Stomach smooth muscle (tissue), 2 donors: ENCODE measurements around the gene LYL1.

Experiments used
- H3K27ac ChIP-seq: one replicate; pipeline ENCODE4 v1.7.0; 2013; ENCODE audit warnings: mild to moderate bottlenecking, low read length, inconsistent platforms
- H3K27me3 ChIP-seq, 2 donors: one replicate each; pipeline ENCODE4 v1.7.0; 2013; ENCODE audit warnings: low read length in 2 of 2; ENCODE audit not compliant: insufficient read depth in 2 of 2, control insufficient read depth in 1 of 2
- H3K36me3 ChIP-seq, 2 donors: one replicate each; pipeline ENCODE4 v1.7.0; 2013; ENCODE audit warnings: low read length in 2 of 2; ENCODE audit not compliant: control insufficient read depth in 2 of 2, insufficient read depth in 2 of 2
- H3K4me1 ChIP-seq: one replicate; pipeline ENCODE4 v1.7.0; 2013; ENCODE audit warnings: low read length; ENCODE audit not compliant: control insufficient read depth, insufficient read depth
- H3K4me3 ChIP-seq, 2 donors: one replicate each; pipeline ENCODE4 v1.7.0; 2013; ENCODE audit warnings: low read length in 2 of 2
- H3K9ac ChIP-seq, 2 donors: one replicate each; pipeline ENCODE4 v1.7.0; 2013; ENCODE audit warnings: low read length in 2 of 2, mild to moderate bottlenecking in 1 of 2
- H3K9me3 ChIP-seq, 2 donors: one replicate each; pipeline ENCODE4 v1.7.0; 2013; ENCODE audit warnings: low read length in 2 of 2; ENCODE audit not compliant: control insufficient read depth in 2 of 2
- donor health status: healthy.
- donor health status: Pancreatic carcinoma.

Gene LYL1

GRCh38 chr19:13138171-13138915 lies 35.7 kb upstream of the LYL1 start:
- H3K27ac ChIP-seq, result no peak overlapping the region
- no peak overlapping the region for H3K9ac ChIP-seq
- no peaks in the 10 kb centered on the region for H3K9me3 ChIP-seq
- H3K27me3 ChIP-seq, result no peaks in the 10 kb centered on the region
- peaks cover 9 to 20% of the 10 kb centered on the region in 2 donors for H3K36me3 ChIP-seq
- H3K4me3 ChIP-seq, result no peak overlapping the region
- peaks cover 10% of the 10 kb centered on the region for H3K4me1 ChIP-seq

- H3K4me1 ChIP-seq, result peaks cover 16% of the 10 kb centered on the region
- no peaks in the 10 kb centered on the region for H3K27me3 ChIP-seq
- H3K27ac ChIP-seq, result no peak overlapping the region
- no peaks in the 10 kb centered on the region for H3K9me3 ChIP-seq
- no peak overlapping the region for H3K4me3 ChIP-seq
- no peak overlapping the region for H3K9ac ChIP-seq
- peaks cover 9 to 22% of the 10 kb centered on the region in 2 donors for H3K36me3 ChIP-seq
These were observed 34.7 kb upstream of the LYL1 start for GRCh38 chr19:13137290-13137794.

GRCh38 chr19:13135068-13136062 lies 32.7 kb upstream of the LYL1 start:
- H3K4me3 ChIP-seq, result no peak overlapping the region
- H3K27me3 ChIP-seq, result no peaks in the 10 kb centered on the region
- peak overlapping the region; percentile 18 for H3K27ac ChIP-seq
- H3K9me3 ChIP-seq, result no peaks in the 10 kb centered on the region
- H3K36me3 ChIP-seq, result peaks cover 9 to 22% of the 10 kb centered on the region in 2 donors
- no peak overlapping the region for H3K9ac ChIP-seq
- peaks cover 16% of the 10 kb centered on the region for H3K4me1 ChIP-seq

- Histone ChIP-seq H3K27ac (peak overlapping the region; percentile 18), H3K27me3 (no peaks in the 10 kb centered on the region), H3K9ac (no peak overlapping the region), H3K9me3 (no peaks in the 10 kb centered on the region), H3K4me1 (peaks cover 16% of the 10 kb centered on the region), H3K36me3 (peaks cover 9 to 22% of the 10 kb centered on the region in 2 donors), H3K4me3 (no peak overlapping the region)
These were observed 32.0 kb upstream of the LYL1 start for GRCh38 chr19:13134626-13135025.

- no peak overlapping the region for H3K4me3 ChIP-seq
- peaks cover 9 to 20% of the 10 kb centered on the region in 2 donors for H3K36me3 ChIP-seq
- H3K27ac ChIP-seq, result no peak overlapping the region
- H3K9ac ChIP-seq, result no peak overlapping the region
- H3K27me3 ChIP-seq, result no peaks in the 10 kb centered on the region
- H3K9me3 ChIP-seq, result no peaks in the 10 kb centered on the region
- peaks cover 16% of the 10 kb centered on the region for H3K4me1 ChIP-seq
These were observed 30.7 kb upstream of the LYL1 start for GRCh38 chr19:13133241-13133870.

- Histone ChIP-seq H3K27ac (no peak overlapping the region), H3K4me3 (no peak overlapping the region), H3K9me3 (no peaks in the 10 kb centered on the region), H3K4me1 (peaks cover 16% of the 10 kb centered on the region), H3K36me3 (peaks cover 2 to 14% of the 10 kb centered on the region in 2 donors), H3K27me3 (no peaks in the 10 kb centered on the region), H3K9ac (no peak overlapping the region)
These were observed 30.0 kb upstream of the LYL1 start for GRCh38 chr19:13132471-13133180.

- Histone ChIP-seq H3K27me3 (no peaks in the 10 kb centered on the region), H3K36me3 (peaks cover 0 to 5% of the 10 kb centered on the region in 2 donors), H3K4me3 (no peak overlapping the region), H3K9me3 (no peaks in the 10 kb centered on the region), H3K27ac (no peak overlapping the region), H3K9ac (no peak overlapping the region), H3K4me1 (peaks cover 16% of the 10 kb centered on the region)
These were observed 28.3 kb upstream of the LYL1 start for GRCh38 chr19:13130886-13131490.

- no peak overlapping the region for H3K4me3 ChIP-seq
- no peaks in the 10 kb centered on the region for H3K27me3 ChIP-seq
- H3K36me3 ChIP-seq, result peaks cover 0 to 2% of the 10 kb centered on the region in 2 donors
- H3K9ac ChIP-seq, result no peak overlapping the region
- no peak overlapping the region for H3K27ac ChIP-seq
- peaks cover 10% of the 10 kb centered on the region for H3K4me1 ChIP-seq
- H3K9me3 ChIP-seq, result no peaks in the 10 kb centered on the region
These were observed 26.7 kb upstream of the LYL1 start for GRCh38 chr19:13129384-13129783.

GRCh38 chr19:13128583-13128982 lies 25.9 kb upstream of the LYL1 start:
- H3K9me3 ChIP-seq, result no peaks in the 10 kb centered on the region
- H3K27ac ChIP-seq, result no peak overlapping the region

More at GRCh38 chr19:13128583-13128982, 25.9 kb upstream of the LYL1 start:
- no peaks in the 10 kb centered on the region for H3K27me3 ChIP-seq
- H3K9ac ChIP-seq, result no peak overlapping the region
- peaks cover 0 to 2% of the 10 kb centered on the region in 2 donors for H3K36me3 ChIP-seq
- no peak overlapping the region for H3K4me3 ChIP-seq
- H3K4me1 ChIP-seq, result peaks cover 6% of the 10 kb centered on the region
